ENCODE measurements around the gene PPFIA2. TPM values are rescaled to one million over a fixed set of nuclear protein-coding genes. Genes with fewer than 3 reads are reported as not detected.

Gene PPFIA2
- total and polyA plus RNA-seq, 10 of the 15 experiments (the other 5 are each of a cell fraction or from before 2014, with no cell fraction given) = 0.06 to 0.39 (median 0.18) TPM; not detected in 6

- H3K79me2 ChIP-seq (ENCODE audit: control insufficient read depth, insufficient read depth, low read length) = no peaks in the 10 kb centered on the region
- no peaks in the 10 kb centered on the region for H3K4me1 ChIP-seq (ENCODE audit: control insufficient read depth, insufficient read depth, low read length)
- ATAC-seq (no peak), FAIRE-seq (no peak), DNase-seq (ENCODE audit: low read depth, low spot score) (no peak)
- ChIA-PET POLR2A (no interaction called here), CTCF (interaction anchor here (1.1 to 1.5 kb wide), 2 partner anchors 10 to 18 kb away, joined by 3 to 4 read pairs; no protein-coding TSS in a partner anchor), RAD21 (ENCODE audit: unreplicated experiment) (no interaction called here), SMC1A (ENCODE audit: uncharacterized antibody, unreplicated experiment) (no interaction called here)
- intact Hi-C loops (cut with micrococcal nuclease; ENCODE audit: unreplicated experiment) = no loop called here
- no TSS peak for BruUV-seq (replicated peaks)
- no peak overlapping the region for H3K27ac ChIP-seq (ENCODE audit: control insufficient read depth, insufficient read depth)
- no peaks in the 10 kb centered on the region for H3K9me3 ChIP-seq (replicated peaks; ENCODE audit: control insufficient read depth, insufficient read depth, low read length)
- no peak overlapping the region for H2AFZ ChIP-seq (ENCODE audit: control insufficient read depth, low read depth, low read length)
- H3K27me3 ChIP-seq (replicated peaks in 1 of 2; ENCODE audit: control insufficient read depth in 2 of 2, insufficient read depth in 2 of 2, low read length in 1 of 2) = no peaks in the 10 kb centered on the region
- no peaks in the 10 kb centered on the region for H3K36me3 ChIP-seq (ENCODE audit: control insufficient read depth in 2 of 2, insufficient read depth in 2 of 2, low read length in 1 of 2)
- H3K4me2 ChIP-seq (ENCODE audit: control insufficient read depth, insufficient read depth) = no peak overlapping the region
- H4K20me1 ChIP-seq (ENCODE audit: control insufficient read depth, insufficient read depth) = no peaks in the 10 kb centered on the region
- H3K9ac ChIP-seq (ENCODE audit: control insufficient read depth, insufficient read depth, low read length) = no peak overlapping the region
- H3K4me3 ChIP-seq = no peak overlapping the region
- in situ Hi-C loops (cut with MboI) = no loop called here
- TF ChIP-seq ZBTB4 (CRISPR knock-in tag; IDR thresholded peaks at IDR 0.05) (no peak), NR2C1 (IDR thresholded peaks at IDR 0.05) (no peak), BCLAF1 (IDR thresholded peaks at IDR 0.05) (no peak), MYB (IDR thresholded peaks at IDR 0.05; ENCODE audit: borderline replicate concordance, low read depth, low read length) (no peak), NFYB (IDR thresholded peaks at IDR 0.05; ENCODE audit: insufficient read depth, low read depth, low read length) (no peak), CUX1 (IDR thresholded peaks at IDR 0.05; ENCODE audit: insufficient replicate concordance, low read depth, low read length) (no peak), CHD2 (IDR thresholded peaks at IDR 0.05; ENCODE audit: borderline replicate concordance, low read depth, low read length) (no peak), TCF3 (IDR thresholded peaks at IDR 0.05; ENCODE audit: borderline replicate concordance, insufficient read depth, low read depth, low read length) (no peak), STAT3 (IDR thresholded peaks at IDR 0.05; ENCODE audit: low read depth, low read length) (no peak), DPF2 (IDR thresholded peaks at IDR 0.05) (no peak)
Measured at GRCh38 chr12:81327425-81327824, 431.7 kb downstream of the PPFIA2 start.

Data from GM12878 (cell line).